HepG2 (cell line): ENCODE data around the gene CCDC136. TPM values are rescaled to one million over a fixed set of nuclear protein-coding genes. Genes with fewer than 3 reads are reported as not detected.

Experiments used
- ATAC-seq: fragments of 200-7000 bp; cut with Tn5 transposase; 3 replicates; pipeline ENCODE4 v1.9.1; 2020; ENCODE audit warnings: mild to moderate bottlenecking, moderate library complexity
- BruUV-seq: library from RNA; stranded (reverse); fragments of 400-500 nt; replicated peaks from 2 replicates; lab custom pipeline; 2021; lab: Mats Ljungman, UMichigan
- CTCF ChIA-PET: fragments of 300-600 bp; formaldehyde crosslinking; extraction: SDS; loops from one replicate; lab custom pipeline; 2021; ENCODE audit warnings: low total read pairs, inconsistent platforms, low intra/inter-chr PET ratio; lab: Yijun Ruan, JAX
- POLR2A ChIA-PET: fragments of 350-600 bp; sonication (Branson Sonifier 250); formaldehyde crosslinking; loops from one replicate; lab custom pipeline; 2020; ENCODE audit warnings: antibody characterized with exemption, inconsistent platforms; lab: Yijun Ruan, JAX
- DNase-seq: peaks from one replicate; pipeline ENCODE4 v3.0.0-alpha.2; 2015; ENCODE audit warnings: low spot score
- FAIRE-seq: peaks from 3 replicates; lab custom pipeline; 2011; peaks lifted over from hg19 to GRCh38; lab: Jason Lieb, UNC
- H2AFZ ChIP-seq: one replicate; pipeline ENCODE4 v1.6.1; 2011; ENCODE audit warnings: low read length, inconsistent platforms
- H3K27ac ChIP-seq: fragments of 300-600 bp; 3 replicates; pipeline ENCODE4 v1.8.0; 2011; ENCODE audit warnings: mixed run types, mild to moderate bottlenecking, mixed read lengths, low read length, inconsistent platforms; ENCODE audit not compliant: insufficient read depth; ENCODE audit errors: extremely low read length
- H3K27me3 ChIP-seq, 2 experiments: fragments of 200-600 bp in 1 of 2; 2 replicates in 1 of 2; 3 replicates in 1 of 2; pipeline versions ENCODE4 v1.6.0 to v1.8.0; 2011; ENCODE audit warnings: low read length in 2 of 2, mild to moderate bottlenecking in 2 of 2, moderate library complexity in 2 of 2, inconsistent platforms in 1 of 2; ENCODE audit not compliant: insufficient read depth in 2 of 2, control insufficient read depth in 1 of 2
- H3K36me3 ChIP-seq, 2 experiments: fragments of 200-600 bp in 1 of 2; replicated peaks in 1 of 2; 2 replicates in 1 of 2; 3 replicates in 1 of 2; pipeline versions ENCODE4 v1.5.1 to v1.8.0; 2011; ENCODE audit warnings: low read length in 2 of 2, inconsistent platforms in 1 of 2; ENCODE audit not compliant: insufficient read depth in 2 of 2, control insufficient read depth in 1 of 2
- H3K4me1 ChIP-seq: 2 replicates; pipeline ENCODE4 v1.5.1; 2012; ENCODE audit warnings: low read length, inconsistent platforms; ENCODE audit not compliant: insufficient read depth
- H3K4me2 ChIP-seq: 2 replicates; pipeline ENCODE4 v1.6.0; 2011; ENCODE audit warnings: low read depth, low read length, inconsistent platforms
- H3K4me3 ChIP-seq, 3 experiments: fragments of 200-600 bp in 1 of 3; sonication (generic), shearing (Covaris generic) in 1 of 3; replicated peaks in 1 of 3; 2 replicates each; pipeline ENCODE4 v1.5.1; 2011 to 2016; ENCODE audit warnings: low read length in 3 of 3, inconsistent platforms in 2 of 3, low read depth in 2 of 3, mild to moderate bottlenecking in 2 of 3, control low read depth in 1 of 3, mixed read lengths in 1 of 3; ENCODE audit not compliant: insufficient read depth in 1 of 3
- H3K79me2 ChIP-seq: one replicate; pipeline ENCODE4 v1.6.1; 2011; ENCODE audit warnings: low read length, inconsistent platforms; ENCODE audit not compliant: insufficient read depth
- H3K9ac ChIP-seq: 2 replicates; pipeline ENCODE4 v1.6.0; 2011; ENCODE audit warnings: mild to moderate bottlenecking, low read depth, low read length, inconsistent platforms; ENCODE audit not compliant: insufficient read depth
- H3K9me3 ChIP-seq: 2 replicates; pipeline ENCODE4 v1.5.1; 2012; ENCODE audit warnings: mild to moderate bottlenecking, low read length
- H4K20me1 ChIP-seq: 2 replicates; pipeline ENCODE4 v1.6.0; 2011; ENCODE audit warnings: inconsistent platforms, mild to moderate bottlenecking, low read length, moderate library complexity; ENCODE audit not compliant: insufficient read depth
- NR2F6 ChIP-seq, 2 experiments: IDR thresholded peaks; 2 replicates each; pipeline ENCODE4 v1.6.1; 2016; ENCODE audit warnings: antibody characterized with exemption in 1 of 2, mild to moderate bottlenecking in 1 of 2
- RARA ChIP-seq: IDR thresholded peaks from 2 replicates; pipeline ENCODE4 v1.6.1; 2016; ENCODE audit warnings: missing genetic modification reagents, missing compliant biosample characterization
- SCMH1 ChIP-seq: sonication (generic); formaldehyde crosslinking; IDR thresholded peaks from 2 replicates; pipeline ENCODE4 v1.9.0; 2021; ENCODE audit warnings: missing genetic modification reagents, mild to moderate bottlenecking, borderline replicate concordance
- ZFX ChIP-seq: sonication (generic); formaldehyde crosslinking; IDR thresholded peaks from 2 replicates; pipeline ENCODE4 v1.4.0; 2020; ENCODE audit warnings: mild to moderate bottlenecking, low read depth, missing genetic modification reagents, moderate library complexity
- WGBS: methylation state at CpG from one replicate; pipeline ENCODE4 v1.1.6; 2017; ENCODE audit warnings: low lambda C conversion rate; 5-methylcytosine and 5-hydroxymethylcytosine counted together
- in situ Hi-C: cut with HindIII; loops from 2 replicates; pipeline ENCODE4 v1.10.0; 2017; ENCODE audit warnings: low pct_unique_long_range_greater_than_20kb; ENCODE audit not compliant: extremely low pct_ligation_motif_present
- intact Hi-C: fragments of 100-400 bp; cut with micrococcal nuclease; formaldehyde crosslinking; loops from one replicate; pipeline ENCODE4 v1.10.0; 2022; ENCODE audit not compliant: unreplicated experiment
- polyA plus RNA-seq, 8 experiments: library from polyadenylated mRNA; depleted of rRNA in 3 of 8; stranded (reverse) in 7 of 8; unstranded in 1 of 8; fragments of >200 nt; fragmentation: Illumina TruSeq in 4 of 8; extraction: Trizol in 4 of 8; gene quantifications; 2 replicates each; pipeline versions ENCODE4 v1.2.1 to v1.2.3, GENCODE V29; 2011 to 2016; ENCODE audit warnings: low read depth in 4 of 8, missing spikeins in 1 of 8, mixed read lengths in 1 of 8; ENCODE audit not compliant: insufficient read depth in 1 of 8
- total RNA-seq, 5 experiments: library from RNA; depleted of rRNA; stranded (reverse); fragments of >200 nt; fragmentation: Illumina TruSeq; extraction: Trizol; gene quantifications; 2 replicates each; pipeline ENCODE4 v1.2.3, GENCODE V29; 2016; ENCODE audit warnings: low read depth in 1 of 5
- TF ChIP-seq, protein P1 (sequence below): sonication (generic); formaldehyde crosslinking; IDR thresholded peaks from 2 replicates; pipeline ENCODE4 v1.5.1; 2020; ENCODE audit warnings: mild to moderate bottlenecking, missing genetic modification reagents, moderate library complexity

CCDC136 gene
- total and polyA plus RNA-seq, 2 of the 13 experiments (the other 11 are each of a cell fraction or from before 2014, with no cell fraction given) = 0.04 to 0.38 TPM

DNA sequence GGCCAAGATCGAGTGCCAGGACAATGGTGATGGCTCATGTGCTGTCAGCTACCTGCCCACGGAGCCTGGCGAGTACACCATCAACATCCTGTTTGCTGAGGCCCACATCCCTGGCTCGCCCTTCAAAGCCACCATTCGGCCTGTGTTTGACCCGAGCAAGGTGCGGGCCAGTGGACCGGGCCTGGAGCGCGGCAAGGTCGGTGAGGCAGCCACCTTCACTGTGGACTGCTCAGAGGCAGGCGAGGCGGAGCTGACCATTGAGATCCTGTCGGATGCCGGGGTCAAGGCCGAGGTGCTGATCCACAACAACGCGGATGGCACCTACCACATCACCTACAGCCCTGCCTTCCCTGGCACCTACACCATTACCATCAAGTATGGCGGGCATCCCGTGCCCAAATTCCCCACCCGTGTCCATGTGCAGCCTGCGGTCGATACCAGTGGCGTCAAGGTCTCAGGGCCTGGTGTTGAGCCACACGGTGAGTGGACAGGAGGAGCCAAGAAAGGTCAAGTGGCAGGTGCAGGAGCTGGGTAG lies 53.1 kb downstream of the CCDC136 start:
- in situ Hi-C loops = no loop called here
- H3K4me3 ChIP-seq = no peak overlapping the region
- no TSS peak for BruUV-seq
- no peaks in the 10 kb centered on the region for H4K20me1 ChIP-seq
- H3K27me3 ChIP-seq = peaks cover 5 to 16% of the 10 kb centered on the region in 2 experiments; a peak in 2 of 5 replicates
- 58% methylated on average over 7 of the region's 25 CpGs for WGBS
- POLR2A ChIA-PET = no interaction called here
- no peak overlapping the region for H3K4me2 ChIP-seq
- no peak for DNase-seq
- no peak for FAIRE-seq
- no peaks in the 10 kb centered on the region for H3K36me3 ChIP-seq
- no peaks in the 10 kb centered on the region for H3K79me2 ChIP-seq
- no peak overlapping the region for H3K9ac ChIP-seq
- intact Hi-C loops = no loop called here
- TF ChIP-seq, protein P1, sequence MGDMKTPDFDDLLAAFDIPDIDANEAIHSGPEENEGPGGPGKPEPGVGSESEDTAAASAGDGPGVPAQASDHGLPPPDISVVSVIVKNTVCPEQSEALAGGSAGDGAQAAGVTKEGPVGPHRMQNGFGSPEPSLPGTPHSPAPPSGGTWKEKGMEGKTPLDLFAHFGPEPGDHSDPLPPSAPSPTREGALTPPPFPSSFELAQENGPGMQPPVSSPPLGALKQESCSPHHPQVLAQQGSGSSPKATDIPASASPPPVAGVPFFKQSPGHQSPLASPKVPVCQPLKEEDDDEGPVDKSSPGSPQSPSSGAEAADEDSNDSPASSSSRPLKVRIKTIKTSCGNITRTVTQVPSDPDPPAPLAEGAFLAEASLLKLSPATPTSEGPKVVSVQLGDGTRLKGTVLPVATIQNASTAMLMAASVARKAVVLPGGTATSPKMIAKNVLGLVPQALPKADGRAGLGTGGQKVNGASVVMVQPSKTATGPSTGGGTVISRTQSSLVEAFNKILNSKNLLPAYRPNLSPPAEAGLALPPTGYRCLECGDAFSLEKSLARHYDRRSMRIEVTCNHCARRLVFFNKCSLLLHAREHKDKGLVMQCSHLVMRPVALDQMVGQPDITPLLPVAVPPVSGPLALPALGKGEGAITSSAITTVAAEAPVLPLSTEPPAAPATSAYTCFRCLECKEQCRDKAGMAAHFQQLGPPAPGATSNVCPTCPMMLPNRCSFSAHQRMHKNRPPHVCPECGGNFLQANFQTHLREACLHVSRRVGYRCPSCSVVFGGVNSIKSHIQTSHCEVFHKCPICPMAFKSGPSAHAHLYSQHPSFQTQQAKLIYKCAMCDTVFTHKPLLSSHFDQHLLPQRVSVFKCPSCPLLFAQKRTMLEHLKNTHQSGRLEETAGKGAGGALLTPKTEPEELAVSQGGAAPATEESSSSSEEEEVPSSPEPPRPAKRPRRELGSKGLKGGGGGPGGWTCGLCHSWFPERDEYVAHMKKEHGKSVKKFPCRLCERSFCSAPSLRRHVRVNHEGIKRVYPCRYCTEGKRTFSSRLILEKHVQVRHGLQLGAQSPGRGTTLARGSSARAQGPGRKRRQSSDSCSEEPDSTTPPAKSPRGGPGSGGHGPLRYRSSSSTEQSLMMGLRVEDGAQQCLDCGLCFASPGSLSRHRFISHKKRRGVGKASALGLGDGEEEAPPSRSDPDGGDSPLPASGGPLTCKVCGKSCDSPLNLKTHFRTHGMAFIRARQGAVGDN (CRISPR knock-in tag) = peak; percentile 17; the same call in 1 of the 2 replicates
- TF ChIP-seq RARA (CRISPR knock-in tag) (peak; percentile 40; the same call in 1 of the 2 replicates), NR2F6 (IDR thresholded peaks at IDR 0.05) (no peak), NR2F6 (CRISPR knock-in tag; IDR thresholded peaks at IDR 0.05) (0 out of 2 replicates have a peak, but pooled peaks have one; percentile 12), SCMH1 (CRISPR knock-in tag) (no peak), ZFX (0 out of 2 replicates have a peak, but pooled peaks have one; percentile 31)
- H3K4me1 ChIP-seq = peaks cover 11% of the 10 kb centered on the region
- CTCF ChIA-PET = no interaction called here
- no peak for ATAC-seq
- no peak overlapping the region for H3K27ac ChIP-seq
- no peak overlapping the region for H2AFZ ChIP-seq
- H3K9me3 ChIP-seq = no peaks in the 10 kb centered on the region
